ENCODE measurements around the gene HNRNPL. TPM values are rescaled to one million over a fixed set of nuclear protein-coding genes. Genes with fewer than 3 reads are reported as not detected.
A peak's percentile ranks its signal among the peaks of the same experiment; 100 is the strongest.

HNRNPL gene
- total and polyA plus RNA-seq, 10 of the 15 experiments (the other 5 are each of a cell fraction or from before 2014, with no cell fraction given) = 32.5 to 512 (median 306) TPM

GRCh38 chr19:38869836-38870607 lies 20.2 kb upstream of the HNRNPL start:
- FAIRE-seq (peak; percentile 54), ATAC-seq (peak; percentile 92), DNase-seq (ENCODE audit: low read depth, low spot score) (no peak)
- in situ Hi-C loops (cut with MboI) (loop anchor here (5.0 kb wide), 1 partner anchor 318 kb away; no protein-coding TSS in a partner anchor), intact Hi-C loops (cut with micrococcal nuclease; ENCODE audit: unreplicated experiment) (loop anchor here (5.0 kb wide), 1 partner anchor 62 kb away; the partner anchor contains the start of genes MRPS12 and SARS2)
- WGBS (ENCODE audit: insufficient coverage, insufficient replicate concordance, low lambda C conversion rate, missing lambda C conversion rate) = 22% methylated on average over 47 of the region's 62 CpGs
- no TSS peak for BruUV-seq (replicated peaks)
- ChIA-PET SMC1A (ENCODE audit: uncharacterized antibody, unreplicated experiment) (interaction anchor here (0.8 to 4.6 kb wide), 15 partner anchors 8 to 467 kb away, joined by 3 to 39 read pairs (median 4); partner anchors contain the start of genes ECH1, FAM98C and RINL), RAD21 (ENCODE audit: unreplicated experiment) (interaction anchor here (0.6 to 4.3 kb wide), 14 partner anchors 9 to 467 kb away, joined by 3 to 34 read pairs (median 8); partner anchors contain the start of genes ECH1, FAM98C, HNRNPL and NFKBIB), CTCF (interaction anchor here (0.8 to 2.5 kb wide), 13 partner anchors 9 to 496 kb away, joined by 3 to 17 read pairs (median 7); partner anchors contain the start of genes ECH1, FAM98C, FBXO17 and RINL), POLR2A (interaction anchor here (1.2 to 9.7 kb wide), 7 partner anchors 8 to 39 kb away, joined by 7 to 144 read pairs (median 12); partner anchors contain the start of genes ECH1, NFKBIB, RINL and SIRT2)
- Histone ChIP-seq H4K20me1 (ENCODE audit: control insufficient read depth, insufficient read depth) (no peaks in the 10 kb centered on the region), H3K27me3 (replicated peaks in 1 of 2; ENCODE audit: control insufficient read depth in 2 of 2, insufficient read depth in 2 of 2, low read length in 1 of 2) (no peaks in the 10 kb centered on the region), H3K4me2 (ENCODE audit: control insufficient read depth, insufficient read depth) (peak overlapping the region; percentile 96), H3K4me3 (peak overlapping the region; percentile 52; the same call in 1 of the 2 replicates), H3K36me3 (ENCODE audit: control insufficient read depth in 2 of 2, insufficient read depth in 2 of 2, low read length in 1 of 2) (peaks cover 0 to 4% of the 10 kb centered on the region in 2 experiments; a peak in 1 of 4 replicates), H3K4me1 (ENCODE audit: control insufficient read depth, insufficient read depth, low read length) (peaks cover 24% of the 10 kb centered on the region), H3K79me2 (ENCODE audit: control insufficient read depth, insufficient read depth, low read length) (no peaks in the 10 kb centered on the region), H3K27ac (ENCODE audit: control insufficient read depth, insufficient read depth) (peak overlapping the region; percentile 46; the same call in 1 of the 2 replicates), H3K9ac (ENCODE audit: control insufficient read depth, insufficient read depth, low read length) (peak overlapping the region; percentile 48; the same call in 1 of the 2 replicates), H2AFZ (ENCODE audit: control insufficient read depth, low read depth, low read length) (peak overlapping the region; percentile 77), H3K9me3 (replicated peaks; ENCODE audit: control insufficient read depth, insufficient read depth, low read length) (no peaks in the 10 kb centered on the region)
- peak; percentile 6 to 95 for TF ChIP-seq EGR1 (IDR thresholded peaks at IDR 0.05; ENCODE audit: borderline replicate concordance in 1 of 2, low read depth in 2 of 2, low read length in 2 of 2)
- TF ChIP-seq MEF2B (IDR thresholded peaks at IDR 0.05; ENCODE audit: partially characterized antibody, poor library complexity, severe bottlenecking) = no peak
- no peak for TF ChIP-seq FOXM1 (IDR thresholded peaks at IDR 0.05; ENCODE audit: low read depth, low read length)
- TF ChIP-seq JUND (IDR thresholded peaks at IDR 0.05; ENCODE audit: low read depth, low read length) = no peak
- no peak for TF ChIP-seq TCF12 (IDR thresholded peaks at IDR 0.05; ENCODE audit: low read depth, low read length)
- TF ChIP-seq MEF2A (IDR thresholded peaks at IDR 0.05; ENCODE audit: insufficient read depth, low read depth, low read length) = 0 out of 2 replicates have a peak, but pooled peaks have one; percentile 27
- TF ChIP-seq RAD51 (IDR thresholded peaks at IDR 0.05) = no peak
- TF ChIP-seq RCOR1 (conservative IDR thresholded peaks at IDR 0.05; ENCODE audit: low read depth, low read length) = no peak
- TF ChIP-seq CEBPZ (IDR thresholded peaks at IDR 0.05; ENCODE audit: low read depth, low read length) = no peak
- TF ChIP-seq NR2C1 (IDR thresholded peaks at IDR 0.05) = peak; percentile 52
- no peak for TF ChIP-seq ESRRA (IDR thresholded peaks at IDR 0.05; ENCODE audit: low read length)
- peak; percentile 55 for TF ChIP-seq RUNX3 (IDR thresholded peaks at IDR 0.05; ENCODE audit: low read length)
- TF ChIP-seq EED (IDR thresholded peaks at IDR 0.05; ENCODE audit: low read depth) = 0 out of 2 replicates have a peak, but pooled peaks have one; percentile 36
- TF ChIP-seq IRF4 (IDR thresholded peaks at IDR 0.05; ENCODE audit: low read depth, low read length) = no peak
- TF ChIP-seq NKRF (conservative IDR thresholded peaks at IDR 0.05) = peak; percentile 55; the same call in 1 of the 2 replicates
- TF ChIP-seq BACH1 (IDR thresholded peaks at IDR 0.05; ENCODE audit: borderline replicate concordance) = peak; percentile 98
- TF ChIP-seq ZNF384 (IDR thresholded peaks at IDR 0.05; ENCODE audit: borderline replicate concordance, low read depth, low read length) = no peak
- no peak for TF ChIP-seq CBFB (IDR thresholded peaks at IDR 0.05; ENCODE audit: low read depth)
